Measurements from ENCODE around the gene KLHL40. TPM values are rescaled to one million over a fixed set of nuclear protein-coding genes. Genes with fewer than 3 reads are reported as not detected.

KLHL40 gene
- total RNA-seq, 4 donors from 2014 or later, result not detected

DNA sequence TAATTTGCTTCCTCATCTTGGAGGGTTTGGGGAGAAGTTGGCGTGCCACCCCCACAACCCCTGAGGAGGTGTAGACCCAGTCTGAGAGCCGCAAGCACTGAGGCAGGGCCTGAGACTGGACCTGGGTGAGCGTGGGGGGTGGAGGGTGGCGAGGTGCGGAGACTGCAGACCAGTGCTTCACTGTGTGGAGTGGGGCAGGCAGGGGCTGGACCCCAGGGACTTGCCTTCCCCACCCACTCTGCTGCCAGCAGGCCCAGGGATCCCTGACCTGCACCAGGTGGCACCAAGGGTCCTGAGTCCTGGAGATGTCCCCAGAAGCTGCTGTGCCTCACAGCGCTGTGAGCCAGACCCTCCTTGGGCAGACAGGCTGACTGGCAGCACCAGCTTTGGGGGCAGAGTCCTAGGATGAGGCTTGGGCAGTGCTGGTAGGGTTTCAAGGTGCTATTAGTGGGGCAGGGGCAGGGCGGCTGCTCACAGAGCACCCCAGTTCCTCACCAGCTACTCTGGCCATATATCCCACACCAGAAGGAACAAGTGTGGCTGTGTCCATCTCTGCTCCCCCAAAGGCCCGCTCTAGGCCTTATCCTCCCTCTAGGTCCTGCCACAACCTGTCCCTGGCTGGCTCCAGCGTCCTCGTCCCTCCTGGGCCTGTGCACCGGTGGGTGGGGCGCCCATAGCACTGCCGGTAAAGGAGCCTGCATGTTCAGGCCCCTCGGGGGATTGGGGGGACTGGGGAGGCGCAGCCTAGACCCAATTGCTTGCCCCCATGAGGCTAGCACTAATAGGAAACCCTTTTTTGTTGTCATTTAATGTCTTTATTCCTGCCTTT, 20.1 kb upstream of the KLHL40 start:
- Histone ChIP-seq H3K9me3 (no peaks in the 10 kb centered on the region), H3K4me3 (no peak overlapping the region), H3K4me1 (peaks cover 23% of the 10 kb centered on the region), H3K27me3 (no peaks in the 10 kb centered on the region), H3K36me3 (no peaks in the 10 kb centered on the region), H3K27ac (no peak overlapping the region)
- peak in 1 of 2 donors; percentile 60 for DNase-seq (ENCODE audit: low spot score in 2 of 2)
- TF ChIP-seq EP300 (IDR thresholded peaks at IDR 0.05) (no peak), POLR2AphosphoS5 (IDR thresholded peaks at IDR 0.05) (no peak), POLR2A (IDR thresholded peaks at IDR 0.05) (no peak)
- TF ChIP-seq, protein P1, sequence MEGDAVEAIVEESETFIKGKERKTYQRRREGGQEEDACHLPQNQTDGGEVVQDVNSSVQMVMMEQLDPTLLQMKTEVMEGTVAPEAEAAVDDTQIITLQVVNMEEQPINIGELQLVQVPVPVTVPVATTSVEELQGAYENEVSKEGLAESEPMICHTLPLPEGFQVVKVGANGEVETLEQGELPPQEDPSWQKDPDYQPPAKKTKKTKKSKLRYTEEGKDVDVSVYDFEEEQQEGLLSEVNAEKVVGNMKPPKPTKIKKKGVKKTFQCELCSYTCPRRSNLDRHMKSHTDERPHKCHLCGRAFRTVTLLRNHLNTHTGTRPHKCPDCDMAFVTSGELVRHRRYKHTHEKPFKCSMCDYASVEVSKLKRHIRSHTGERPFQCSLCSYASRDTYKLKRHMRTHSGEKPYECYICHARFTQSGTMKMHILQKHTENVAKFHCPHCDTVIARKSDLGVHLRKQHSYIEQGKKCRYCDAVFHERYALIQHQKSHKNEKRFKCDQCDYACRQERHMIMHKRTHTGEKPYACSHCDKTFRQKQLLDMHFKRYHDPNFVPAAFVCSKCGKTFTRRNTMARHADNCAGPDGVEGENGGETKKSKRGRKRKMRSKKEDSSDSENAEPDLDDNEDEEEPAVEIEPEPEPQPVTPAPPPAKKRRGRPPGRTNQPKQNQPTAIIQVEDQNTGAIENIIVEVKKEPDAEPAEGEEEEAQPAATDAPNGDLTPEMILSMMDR (IDR thresholded peaks at IDR 0.05), result no peak
- 63% methylated on average over 10 of the region's 15 CpGs for WGBS

DNA sequence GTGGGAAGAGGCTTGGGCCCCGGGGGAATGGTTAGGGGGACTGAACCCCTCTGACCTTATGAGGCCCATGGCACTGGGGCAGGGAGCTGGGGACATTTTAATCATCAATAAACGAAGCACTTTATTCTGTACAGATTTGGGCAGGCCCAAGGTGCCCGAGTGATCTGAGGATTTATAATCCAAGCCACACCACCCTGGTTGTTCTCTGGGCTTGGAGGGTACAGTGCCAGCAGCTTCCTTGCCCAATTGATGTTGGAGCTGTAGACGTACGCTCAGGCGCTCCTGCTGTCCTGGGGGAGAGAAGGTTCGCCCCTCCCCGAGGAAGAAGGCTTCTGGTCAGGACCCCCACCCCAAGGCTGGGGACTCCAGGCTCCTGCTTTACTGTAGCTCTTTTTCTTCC, 19.3 kb upstream of the KLHL40 start:
- no peak overlapping the region for H3K4me3 ChIP-seq
- H3K36me3 ChIP-seq, result no peaks in the 10 kb centered on the region
- H3K9me3 ChIP-seq, result no peaks in the 10 kb centered on the region
- DNase-seq (ENCODE audit: low spot score in 2 of 2), result no peak
- H3K4me1 ChIP-seq, result peaks cover 23% of the 10 kb centered on the region
- no peaks in the 10 kb centered on the region for H3K27me3 ChIP-seq
- H3K27ac ChIP-seq, result no peak overlapping the region
- TF ChIP-seq EP300 (IDR thresholded peaks at IDR 0.05) (no peak), POLR2A (IDR thresholded peaks at IDR 0.05) (no peak)
- TF ChIP-seq, protein P1 (IDR thresholded peaks at IDR 0.05), result no peak
- 64% methylated on average over 7 of the region's 8 CpGs for WGBS

DNA sequence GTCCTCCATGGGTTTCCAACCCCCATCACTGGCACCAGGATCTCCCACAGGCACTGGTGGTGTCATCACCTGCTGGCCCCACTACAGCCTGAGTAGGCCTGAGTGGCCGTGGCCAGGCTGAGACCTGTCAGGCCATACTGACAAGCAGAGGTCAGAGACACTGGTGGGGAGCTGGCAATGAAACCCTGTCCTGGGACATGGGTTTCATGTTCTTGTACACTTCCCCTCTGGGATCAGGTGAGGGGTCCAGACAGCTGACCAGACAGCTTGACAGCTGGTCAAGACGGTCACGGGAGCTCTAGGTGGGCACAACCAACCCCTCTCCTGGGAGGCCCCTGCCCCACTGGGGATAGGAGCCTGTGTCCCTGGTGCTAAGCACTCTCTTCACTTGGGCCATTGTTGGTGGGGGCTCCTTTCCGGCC, 18.7 kb upstream of the KLHL40 start:
- H3K4me3 ChIP-seq, result no peak overlapping the region
- 84% methylated on average over 2 of the region's 4 CpGs for WGBS
- no peaks in the 10 kb centered on the region for H3K9me3 ChIP-seq
- DNase-seq (ENCODE audit: low spot score in 2 of 2), result no peak
- H3K36me3 ChIP-seq, result no peaks in the 10 kb centered on the region
- no peaks in the 10 kb centered on the region for H3K27me3 ChIP-seq
- H3K4me1 ChIP-seq, result peaks cover 23% of the 10 kb centered on the region
- no peak overlapping the region for H3K27ac ChIP-seq
- TF ChIP-seq EP300 (IDR thresholded peaks at IDR 0.05) (no peak), POLR2AphosphoS5 (IDR thresholded peaks at IDR 0.05) (no peak), POLR2A (IDR thresholded peaks at IDR 0.05) (no peak)
- TF ChIP-seq, protein P1 (IDR thresholded peaks at IDR 0.05), result no peak

DNA sequence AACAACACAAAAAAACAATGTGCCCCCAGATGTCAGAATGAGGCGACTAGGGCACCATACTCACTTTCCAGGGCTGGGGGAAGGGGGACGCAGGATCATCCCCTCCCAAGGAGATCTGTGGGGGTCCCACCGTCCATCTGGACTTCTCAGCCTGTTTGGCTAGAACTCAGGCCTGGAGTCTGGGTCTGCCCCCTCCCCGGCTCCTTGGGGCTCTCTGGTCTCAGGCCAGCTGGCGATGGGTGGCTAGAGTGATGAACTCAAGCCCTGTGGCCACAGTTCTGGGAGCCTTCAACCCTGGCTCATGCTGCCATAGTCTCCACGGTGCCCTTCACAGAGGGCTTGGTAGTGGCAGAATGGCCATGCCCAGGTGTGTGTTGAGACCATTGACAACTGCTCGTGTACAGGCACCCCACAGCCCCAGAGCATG, 18.2 kb upstream of the KLHL40 start:
- Histone ChIP-seq H3K4me3 (no peak overlapping the region), H3K27ac (no peak overlapping the region), H3K9me3 (no peaks in the 10 kb centered on the region), H3K36me3 (no peaks in the 10 kb centered on the region), H3K4me1 (peaks cover 23% of the 10 kb centered on the region), H3K27me3 (no peaks in the 10 kb centered on the region)
- TF ChIP-seq EP300 (IDR thresholded peaks at IDR 0.05), result no peak
- no peak for TF ChIP-seq POLR2AphosphoS5 (IDR thresholded peaks at IDR 0.05)
- TF ChIP-seq POLR2A (IDR thresholded peaks at IDR 0.05), result no peak
- TF ChIP-seq, protein P1 (IDR thresholded peaks at IDR 0.05), result no peak
- 69% methylated on average over 7 of the region's 7 CpGs for WGBS
- DNase-seq (ENCODE audit: low spot score in 2 of 2), result peak in 1 of 2 donors; percentile 56

DNA sequence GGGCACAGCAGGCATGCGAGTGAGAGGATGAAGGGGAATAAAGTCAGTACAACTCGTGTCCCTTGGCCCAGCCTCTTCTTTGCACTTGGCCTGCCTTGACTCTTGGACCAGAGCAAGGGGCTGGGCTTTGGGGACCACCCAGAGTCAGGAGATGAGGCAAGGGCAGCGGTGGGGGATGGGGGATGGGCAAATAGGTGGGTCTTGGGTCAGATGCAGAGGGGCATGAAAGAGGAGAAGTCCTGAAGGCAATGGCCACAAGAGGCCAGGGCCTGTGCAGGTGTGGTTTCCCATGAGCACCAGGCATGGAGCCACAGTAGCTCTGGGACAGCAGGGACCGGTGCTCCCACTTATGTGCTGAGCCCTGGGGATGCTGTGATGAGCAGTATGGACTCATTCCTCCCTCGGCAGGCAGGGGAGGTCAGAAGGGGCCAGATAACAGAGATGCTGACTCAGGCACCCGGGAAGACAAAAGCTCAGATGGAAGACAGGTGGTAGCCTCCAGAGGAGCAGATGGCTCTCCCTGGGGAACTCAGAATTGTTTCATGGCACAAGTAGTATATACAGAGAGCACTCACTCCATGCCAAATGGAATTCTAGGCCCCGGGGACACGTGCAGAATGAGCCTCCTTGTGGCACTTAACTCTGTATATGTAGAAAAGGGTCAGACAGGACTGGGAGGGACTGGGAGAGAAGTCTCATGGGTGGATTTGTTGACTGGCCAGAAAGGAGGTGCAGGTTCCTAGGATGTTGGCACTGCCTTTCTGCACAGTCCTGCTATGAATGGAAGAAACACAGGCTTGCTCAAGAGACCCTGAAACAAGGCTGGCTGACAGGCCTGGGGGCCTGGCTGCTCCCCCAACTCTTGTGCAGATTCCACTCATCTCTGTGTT, 17.6 kb upstream of the KLHL40 start:
- no peak overlapping the region for H3K4me3 ChIP-seq
- H3K27me3 ChIP-seq, result no peaks in the 10 kb centered on the region
- H3K9me3 ChIP-seq, result no peaks in the 10 kb centered on the region
- peaks cover 23% of the 10 kb centered on the region for H3K4me1 ChIP-seq
- no peak for TF ChIP-seq POLR2A (IDR thresholded peaks at IDR 0.05)
- TF ChIP-seq, protein P1 (IDR thresholded peaks at IDR 0.05), result no peak
- TF ChIP-seq EP300 (IDR thresholded peaks at IDR 0.05), result no peak
- TF ChIP-seq POLR2AphosphoS5 (IDR thresholded peaks at IDR 0.05), result no peak
- H3K36me3 ChIP-seq, result no peaks in the 10 kb centered on the region
- DNase-seq (ENCODE audit: low spot score in 2 of 2), result peak in 1 of 2 donors; percentile 63
- no peak overlapping the region for H3K27ac ChIP-seq
- 65% methylated on average over 8 of the region's 8 CpGs for WGBS

Data from suprapubic skin (tissue), 4 donors.